H1 (cell line): ENCODE results near the gene KIAA0513. TPM values are rescaled to one million over a fixed set of nuclear protein-coding genes. Genes with fewer than 3 reads are reported as not detected.

ENCODE experiments used
- CTCF ChIA-PET: fragments of 300-600 bp; sonication (Branson Sonifier 250); formaldehyde crosslinking; loops from one replicate; lab custom pipeline; 2021; ENCODE audit not compliant: partially characterized antibody; lab: Charles Lee
- POLR2A ChIA-PET: fragments of 300-600 bp; sonication (Branson Sonifier 250); formaldehyde crosslinking; loops from one replicate; lab custom pipeline; 2021; ENCODE audit warnings: inconsistent platforms; ENCODE audit not compliant: partially characterized antibody; lab: Charles Lee
- DNase-seq, 2 experiments: peaks; one replicate each; pipeline versions ENCODE4 v3.0.0 to v3.0.0-alpha.2; 2010 to 2022; ENCODE audit warnings: low spot score in 2 of 2, low read depth in 1 of 2, mixed read lengths in 1 of 2
- FAIRE-seq: peaks from 2 replicates; lab custom pipeline; 2011; peaks lifted over from hg19 to GRCh38; lab: Jason Lieb, UNC
- H2AFZ ChIP-seq: 2 replicates; pipeline ENCODE4 v1.8.1; 2012; ENCODE audit warnings: low read length, inconsistent platforms
- H2AK5ac ChIP-seq: 2 replicates; pipeline ENCODE4 v1.6.1; 2013; ENCODE audit warnings: low read depth, low read length
- H2BK120ac ChIP-seq: replicated peaks from 2 replicates; pipeline ENCODE3; 2013; ENCODE audit warnings: low read depth, low read length, inconsistent platforms
- H2BK12ac ChIP-seq: 2 replicates; pipeline ENCODE4 v1.6.1; 2013; ENCODE audit warnings: low read depth, low read length
- H2BK15ac ChIP-seq: 2 replicates; pipeline ENCODE4 v1.6.1; 2013; ENCODE audit warnings: low read length
- H2BK20ac ChIP-seq: 2 replicates; pipeline ENCODE4 v1.6.1; 2013; ENCODE audit warnings: low read length
- H2BK5ac ChIP-seq: 2 replicates; pipeline ENCODE4 v1.6.1; 2013; ENCODE audit warnings: low read depth, low read length
- H3K14ac ChIP-seq: 2 replicates; pipeline ENCODE4 v1.6.1; 2013; ENCODE audit warnings: inconsistent platforms; ENCODE audit not compliant: insufficient read length
- H3K18ac ChIP-seq: 2 replicates; pipeline ENCODE4 v1.6.1; 2013; ENCODE audit warnings: low read length; ENCODE audit errors: extremely low read depth
- H3K23ac ChIP-seq: 2 replicates; pipeline ENCODE4 v1.6.1; 2013; ENCODE audit warnings: inconsistent platforms; ENCODE audit not compliant: insufficient read length
- H3K23me2 ChIP-seq: 2 replicates; pipeline ENCODE4 v1.6.1; 2013; ENCODE audit warnings: low read depth, low read length
- H3K27ac ChIP-seq: 2 replicates; pipeline ENCODE4 v1.6.1; 2011; ENCODE audit warnings: low read depth, low read length, inconsistent platforms
- H3K27me3 ChIP-seq, 4 experiments: replicated peaks in 1 of 4; 1 replicate in 1 of 4; 2 replicates in 3 of 4; pipeline versions ENCODE4 v1.6.1 to v1.8.1; 2011 to 2013; ENCODE audit warnings: low read length in 3 of 4, mild to moderate bottlenecking in 3 of 4, inconsistent platforms in 2 of 4, mixed read lengths in 2 of 4, moderate library complexity in 1 of 4; ENCODE audit not compliant: control insufficient read depth in 3 of 4, insufficient read depth in 3 of 4; ENCODE audit errors: extremely low read depth in 1 of 4
- H3K36me3 ChIP-seq, 4 experiments: 2 replicates each; pipeline versions ENCODE4 v1.6.1 to v1.8.1; 2011 to 2013; ENCODE audit warnings: mild to moderate bottlenecking in 4 of 4, low read length in 3 of 4, moderate library complexity in 2 of 4, control low read depth in 1 of 4, inconsistent platforms in 1 of 4; ENCODE audit not compliant: insufficient read depth in 4 of 4, control insufficient read depth in 2 of 4
- H3K4ac ChIP-seq: replicated peaks from 2 replicates; pipeline ENCODE3; 2013; ENCODE audit warnings: low read length, low read depth, mixed read lengths, inconsistent platforms; ENCODE audit not compliant: insufficient read length
- H3K4me1 ChIP-seq, 4 experiments: replicated peaks in 1 of 4; 1 replicate in 1 of 4; 2 replicates in 3 of 4; pipeline versions ENCODE4 v1.6.1 to v1.8.1; 2011 to 2013; ENCODE audit warnings: low read length in 3 of 4, inconsistent platforms in 2 of 4, mixed read lengths in 1 of 4; ENCODE audit not compliant: insufficient read depth in 4 of 4, control insufficient read depth in 3 of 4
- H3K4me2 ChIP-seq, 2 experiments: 2 replicates each; pipeline versions ENCODE4 v1.6.1 to v1.8.1; 2011 to 2013; ENCODE audit warnings: low read depth in 2 of 2, low read length in 2 of 2, control low read depth in 1 of 2, inconsistent platforms in 1 of 2, mild to moderate bottlenecking in 1 of 2; ENCODE audit not compliant: insufficient read depth in 1 of 2
- H3K4me3 ChIP-seq, 4 experiments: fragments of 200-600, 300-600 bp in 1 of 4; sonication (generic), shearing (Covaris generic), sonication (Bioruptor Twin) in 1 of 4; 2 replicates each; pipeline versions ENCODE4 v1.5.1 to v1.8.1; 2011 to 2016; ENCODE audit warnings: low read length in 4 of 4, low read depth in 3 of 4, control low read depth in 2 of 4, inconsistent platforms in 2 of 4, mild to moderate bottlenecking in 2 of 4, mixed read lengths in 1 of 4, moderate library complexity in 1 of 4; ENCODE audit not compliant: insufficient read depth in 2 of 4; ENCODE audit errors: extremely low read depth in 1 of 4
- H3K56ac ChIP-seq: replicated peaks from 2 replicates; pipeline ENCODE3; 2013; ENCODE audit warnings: low read depth, mild to moderate bottlenecking, mixed read lengths, low read length, inconsistent platforms; ENCODE audit not compliant: insufficient read length
- H3K79me1 ChIP-seq: 2 replicates; pipeline ENCODE4 v1.6.1; 2013; ENCODE audit warnings: low read depth, low read length, control low read depth
- H3K79me2 ChIP-seq, 2 experiments: 2 replicates each; pipeline versions ENCODE4 v1.6.1 to v1.8.1; 2012 to 2013; ENCODE audit warnings: low read length in 2 of 2, mild to moderate bottlenecking in 2 of 2, inconsistent platforms in 1 of 2; ENCODE audit not compliant: insufficient read depth in 2 of 2, control insufficient read depth in 1 of 2
- H3K9ac ChIP-seq, 4 experiments: replicated peaks in 1 of 4; 1 replicate in 1 of 4; 2 replicates in 3 of 4; pipeline versions ENCODE4 v1.6.1 to v1.8.1; 2011 to 2013; ENCODE audit warnings: low read depth in 3 of 4, low read length in 3 of 4, control low read depth in 2 of 4, mild to moderate bottlenecking in 2 of 4, moderate library complexity in 2 of 4, inconsistent platforms in 1 of 4; ENCODE audit errors: extremely low read depth in 1 of 4
- H3K9me3 ChIP-seq, 2 experiments: 2 replicates each; pipeline versions ENCODE4 v1.6.1 to v1.8.1; 2012 to 2013; ENCODE audit warnings: mild to moderate bottlenecking in 2 of 2, moderate library complexity in 2 of 2, control low read depth in 1 of 2, inconsistent platforms in 1 of 2, low read depth in 1 of 2, low read length in 1 of 2, mixed read lengths in 1 of 2; ENCODE audit not compliant: insufficient read depth in 2 of 2
- H4K20me1 ChIP-seq, 2 experiments: replicated peaks in 1 of 2; 2 replicates each; pipeline versions ENCODE3 to v1.8.1; 2011 to 2013; ENCODE audit warnings: inconsistent platforms in 2 of 2, low read length in 2 of 2, mild to moderate bottlenecking in 1 of 2; ENCODE audit not compliant: insufficient read depth in 2 of 2, control insufficient read depth in 1 of 2
- H4K5ac ChIP-seq: 2 replicates; pipeline ENCODE4 v1.6.1; 2013; ENCODE audit warnings: low read length, low read depth, mixed read lengths, inconsistent platforms; ENCODE audit not compliant: insufficient read length
- H4K8ac ChIP-seq: 2 replicates; pipeline ENCODE4 v1.8.0; 2013; ENCODE audit warnings: mild to moderate bottlenecking, moderate library complexity, low read length, inconsistent platforms; ENCODE audit not compliant: insufficient read depth; ENCODE audit errors: extremely low read depth
- H4K91ac ChIP-seq: replicated peaks from 2 replicates; pipeline ENCODE3; 2013; ENCODE audit warnings: low read length, mixed read lengths, inconsistent platforms; ENCODE audit not compliant: insufficient read length
- HDAC6 ChIP-seq: IDR thresholded peaks from one replicate; pipeline ENCODE4 v1.7.1; 2012; ENCODE audit warnings: low read depth, mild to moderate bottlenecking, inconsistent platforms, low read length, moderate library complexity
- MAFK ChIP-seq: IDR thresholded peaks from 2 replicates; pipeline ENCODE4 v1.6.1; 2012; ENCODE audit warnings: low read depth, mild to moderate bottlenecking, improper control_type of control experiment, low read length
- RXRA ChIP-seq: IDR thresholded peaks from 2 replicates; pipeline ENCODE4 v1.6.1; 2011; ENCODE audit warnings: low read depth, mild to moderate bottlenecking, low read length, moderate library complexity; ENCODE audit not compliant: insufficient read depth
- TEAD4 ChIP-seq: IDR thresholded peaks from 2 replicates; pipeline ENCODE4 v1.6.1; 2012; ENCODE audit warnings: low read depth, low read length, inconsistent platforms, mixed read lengths
- ZNF274 ChIP-seq: IDR thresholded peaks from 2 replicates; pipeline ENCODE4 v1.7.0; 2012; ENCODE audit warnings: low read length, borderline replicate concordance; ENCODE audit errors: extremely low read depth
- WGBS, 2 experiments: shearing (Covaris generic) in 1 of 2; methylation state at CpG; one replicate each; pipeline versions ENCODE4 v1.1.6 to v1.1.7; 2013 to 2015; ENCODE audit warnings: low lambda C conversion rate in 2 of 2, mixed read lengths in 2 of 2, inconsistent platforms in 1 of 2, low coverage in 1 of 2, missing lambda C conversion rate in 1 of 2; ENCODE audit not compliant: insufficient replicate concordance in 2 of 2, insufficient coverage in 1 of 2, insufficient read length in 1 of 2; ENCODE audit errors: extremely low coverage in 1 of 2, missing lambda C conversion rate in 1 of 2; 5-methylcytosine and 5-hydroxymethylcytosine counted together
- polyA plus RNA-seq, 7 experiments: library from polyadenylated mRNA; depleted of rRNA in 3 of 7; stranded (reverse) in 5 of 7; unstranded in 2 of 7; fragments of >200 nt in 5 of 7; fragments of 200-250 nt in 2 of 7; gene quantifications; 1 replicate in 5 of 7; 2 replicates in 1 of 7; 4 replicates in 1 of 7; pipeline versions ENCODE4 v1.2.1 to v1.2.3, GENCODE V29; 2011 to 2013; ENCODE audit warnings: missing spikeins in 2 of 7, mixed read lengths in 2 of 7
- total RNA-seq: library from RNA; stranded (reverse); fragmentation: NEBNext Ultra II Directional; extraction: Animal tissue kit (Norgen Biotek cat#: 25700); gene quantifications from 2 replicates; pipeline ENCODE4 v1.2.1, GENCODE V29; 2021

KIAA0513 gene
- total and polyA plus RNA-seq, 2 of the 8 experiments (the other 6 are each of a cell fraction or from before 2014, with no cell fraction given) = 2.1 to 6.1 TPM

DNA sequence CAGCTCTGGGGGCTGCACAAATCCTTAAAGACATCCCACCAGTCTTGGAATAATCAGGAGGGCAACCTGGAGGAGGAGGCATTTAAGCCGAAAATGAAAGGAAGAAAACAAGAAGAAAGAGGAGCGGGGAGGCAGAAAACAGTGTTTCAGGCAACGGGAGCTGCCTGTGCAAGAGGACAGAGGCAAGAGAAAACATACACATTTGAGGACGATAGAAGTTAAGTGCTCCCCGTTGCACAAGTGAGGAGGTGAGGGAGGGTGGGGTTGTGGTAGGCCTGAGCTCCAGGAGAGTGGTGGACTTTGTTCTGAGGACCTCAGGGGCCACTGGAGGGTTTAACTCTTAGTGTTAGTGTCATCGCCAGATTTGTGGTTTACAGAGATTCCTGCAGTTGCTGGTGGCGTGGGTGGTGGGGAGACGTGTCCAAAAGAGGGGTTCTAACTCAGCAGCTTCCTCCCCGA lies 112.3 kb downstream of the KIAA0513 start:
- Histone ChIP-seq H3K79me1 (no peaks in the 10 kb centered on the region), H3K14ac (no peak overlapping the region), H3K23ac (no peak overlapping the region), H3K56ac (no peak overlapping the region), H3K23me2 (no peaks in the 10 kb centered on the region), H3K4ac (no peak overlapping the region), H2BK5ac (no peak overlapping the region), H3K79me2 (no peaks in the 10 kb centered on the region), H3K9ac (no peak overlapping the region), H2BK20ac (no peak overlapping the region), H2BK120ac (no peak overlapping the region), H2AK5ac (no peak overlapping the region), H4K20me1 (no peaks in the 10 kb centered on the region), H2AFZ (no peak overlapping the region), H3K27ac (no peak overlapping the region), H3K36me3 (no peaks in the 10 kb centered on the region), H2BK12ac (no peak overlapping the region), H3K9me3 (no peaks in the 10 kb centered on the region; a peak in 1 of 4 replicates), H3K4me3 (no peak overlapping the region), H4K91ac (no peak overlapping the region), H3K18ac (no peak overlapping the region), H4K8ac (no peak overlapping the region), H3K4me2 (no peak overlapping the region), H3K4me1 (peaks cover 0 to 11% (median 2%) of the 10 kb centered on the region in 4 experiments; a peak in 4 of 7 replicates), H2BK15ac (no peak overlapping the region), H3K27me3 (no peaks in the 10 kb centered on the region), H4K5ac (no peak overlapping the region)
- ChIA-PET POLR2A (interaction anchor here (1.0 kb wide), 1 partner anchor 13 kb away, joined by 3 read pairs; no protein-coding TSS in a partner anchor), CTCF (interaction anchor here (0.7 to 1.5 kb wide), 8 partner anchors 10 to 475 kb away, joined by 3 to 6 read pairs (median 4); no protein-coding TSS in a partner anchor)
- TF ChIP-seq TEAD4 (no peak), HDAC6 (no peak), RXRA (no peak), MAFK (no peak), ZNF274 (no peak)
- 86% methylated on average over 9 of the region's 9 CpGs; no CpG with 5 or more reads in 1 of the 2 experiments for WGBS, 2 experiments
- DNase-seq (no peak), FAIRE-seq (no peak)
